ENCODE data around the gene ISY1.

DNA sequence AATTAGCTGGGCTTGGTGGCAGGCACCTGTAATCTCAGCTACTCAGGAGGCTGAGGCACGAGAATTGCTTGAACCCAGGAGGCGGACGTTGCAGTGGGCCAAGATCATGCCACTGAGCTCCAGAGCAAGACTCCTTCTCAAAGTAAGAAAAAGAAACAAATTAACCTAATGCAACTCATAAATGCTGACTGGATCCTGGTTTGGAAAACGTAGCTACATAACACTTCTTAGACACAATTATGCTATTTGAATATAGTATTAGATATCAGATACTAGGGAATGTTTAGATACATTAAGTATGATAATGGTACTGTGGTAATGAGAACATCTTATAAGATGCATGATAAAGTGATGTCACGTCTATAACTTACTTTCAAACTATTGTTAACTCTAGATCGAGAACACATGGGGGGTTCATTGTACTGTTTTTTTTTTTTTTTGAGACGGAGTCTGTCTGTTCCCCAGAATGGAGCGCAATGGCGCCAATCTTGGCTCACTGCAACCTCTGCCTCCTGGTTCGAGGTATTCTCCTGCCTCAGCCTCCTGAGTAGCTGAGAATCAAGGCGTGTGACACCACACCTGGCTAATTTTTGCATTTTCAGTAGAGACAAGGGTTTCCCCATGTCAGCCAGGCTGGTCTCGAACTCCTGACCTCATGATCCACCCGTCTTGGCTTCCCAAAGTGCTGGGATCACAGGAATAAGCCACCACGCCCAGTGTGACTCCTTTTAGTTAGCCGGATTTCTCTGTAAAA, 5.9 kb upstream of the ISY1 start:
- TF ChIP-seq, protein P1, sequence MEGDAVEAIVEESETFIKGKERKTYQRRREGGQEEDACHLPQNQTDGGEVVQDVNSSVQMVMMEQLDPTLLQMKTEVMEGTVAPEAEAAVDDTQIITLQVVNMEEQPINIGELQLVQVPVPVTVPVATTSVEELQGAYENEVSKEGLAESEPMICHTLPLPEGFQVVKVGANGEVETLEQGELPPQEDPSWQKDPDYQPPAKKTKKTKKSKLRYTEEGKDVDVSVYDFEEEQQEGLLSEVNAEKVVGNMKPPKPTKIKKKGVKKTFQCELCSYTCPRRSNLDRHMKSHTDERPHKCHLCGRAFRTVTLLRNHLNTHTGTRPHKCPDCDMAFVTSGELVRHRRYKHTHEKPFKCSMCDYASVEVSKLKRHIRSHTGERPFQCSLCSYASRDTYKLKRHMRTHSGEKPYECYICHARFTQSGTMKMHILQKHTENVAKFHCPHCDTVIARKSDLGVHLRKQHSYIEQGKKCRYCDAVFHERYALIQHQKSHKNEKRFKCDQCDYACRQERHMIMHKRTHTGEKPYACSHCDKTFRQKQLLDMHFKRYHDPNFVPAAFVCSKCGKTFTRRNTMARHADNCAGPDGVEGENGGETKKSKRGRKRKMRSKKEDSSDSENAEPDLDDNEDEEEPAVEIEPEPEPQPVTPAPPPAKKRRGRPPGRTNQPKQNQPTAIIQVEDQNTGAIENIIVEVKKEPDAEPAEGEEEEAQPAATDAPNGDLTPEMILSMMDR (IDR thresholded peaks at IDR 0.05), result no peak
- TF ChIP-seq POLR2A (IDR thresholded peaks at IDR 0.05), result no peak

Data from esophagus squamous epithelium (tissue), 4 donors.